Measurements from ENCODE around the gene SAMD4A. TPM values are rescaled to one million over a fixed set of nuclear protein-coding genes. Genes with fewer than 3 reads are reported as not detected.

SAMD4A gene
- total RNA-seq, 1 experiment from 2014 or later = 18.3 TPM

- Histone ChIP-seq H3K9me3 (ENCODE audit: insufficient read depth, low read depth) (peaks cover 6% of the 10 kb centered on the region; the same call in 1 of the 2 replicates), H3K9me2 (ENCODE audit: insufficient read depth) (no peaks in the 10 kb centered on the region), H3K4me2 (no peak overlapping the region), H3K4me3 (no peak overlapping the region), H3F3A (ENCODE audit: insufficient read depth, low read depth) (no peaks in the 10 kb centered on the region), H3K27ac (no peak overlapping the region), H4K20me1 (ENCODE audit: insufficient read depth) (no peaks in the 10 kb centered on the region), H3K36me3 (ENCODE audit: low read depth) (peaks cover 10% of the 10 kb centered on the region), H3K4me1 (replicated peaks; ENCODE audit: insufficient read depth) (no peaks in the 10 kb centered on the region), H3K79me2 (ENCODE audit: low read depth) (peaks cover 47% of the 10 kb centered on the region), H2AFZ (no peak overlapping the region), H3K27me3 (ENCODE audit: insufficient read depth, low read depth) (no peaks in the 10 kb centered on the region)
- intact Hi-C loops (cut with micrococcal nuclease; ENCODE audit: unreplicated experiment) = no loop called here
- CTCF ChIA-PET = no interaction called here
- no TSS peak for BruUV-seq (replicated peaks)
- TF ChIP-seq EZH2 (IDR thresholded peaks at IDR 0.05; ENCODE audit: low read depth) (no peak), CTCF (conservative IDR thresholded peaks at IDR 0.05) (no peak)
- DNase-seq = no peak
- POLR2A ChIA-PET (ENCODE audit: unreplicated experiment) = no interaction called here
Measured at GRCh38 chr14:54577977-54578376, 11.0 kb downstream of the SAMD4A start.

GRCh38 chr14:54579621-54580020, 12.7 kb downstream of the SAMD4A start:
- Histone ChIP-seq H4K20me1 (ENCODE audit: insufficient read depth) (no peaks in the 10 kb centered on the region), H3K9me3 (ENCODE audit: insufficient read depth, low read depth) (no peaks in the 10 kb centered on the region), H3K27ac (no peak overlapping the region), H3K4me2 (no peak overlapping the region), H3K79me2 (ENCODE audit: low read depth) (peaks cover 33% of the 10 kb centered on the region), H3K27me3 (ENCODE audit: insufficient read depth, low read depth) (no peaks in the 10 kb centered on the region), H3K4me1 (replicated peaks; ENCODE audit: insufficient read depth) (no peaks in the 10 kb centered on the region), H3F3A (ENCODE audit: insufficient read depth, low read depth) (no peaks in the 10 kb centered on the region), H3K9me2 (ENCODE audit: insufficient read depth) (no peaks in the 10 kb centered on the region; the same call in 1 of the 2 replicates), H2AFZ (no peak overlapping the region), H3K36me3 (ENCODE audit: low read depth) (peaks cover 4% of the 10 kb centered on the region; the same call in 1 of the 2 replicates), H3K4me3 (no peak overlapping the region)
- peak in 1 of 2 experiments; percentile 50 for DNase-seq
- no TSS peak for BruUV-seq (replicated peaks)
- ChIA-PET POLR2A (ENCODE audit: unreplicated experiment) (no interaction called here), CTCF (no interaction called here)
- no peak for TF ChIP-seq CTCF (conservative IDR thresholded peaks at IDR 0.05)
- TF ChIP-seq EZH2 (IDR thresholded peaks at IDR 0.05; ENCODE audit: low read depth) = no peak
- intact Hi-C loops (cut with micrococcal nuclease; ENCODE audit: unreplicated experiment) = no loop called here

GRCh38 chr14:54580933-54581332, 14.0 kb downstream of the SAMD4A start:
- Histone ChIP-seq H2AFZ (no peak overlapping the region), H3F3A (ENCODE audit: insufficient read depth, low read depth) (no peaks in the 10 kb centered on the region), H3K4me1 (replicated peaks; ENCODE audit: insufficient read depth) (no peaks in the 10 kb centered on the region), H3K27me3 (ENCODE audit: insufficient read depth, low read depth) (no peaks in the 10 kb centered on the region), H4K20me1 (ENCODE audit: insufficient read depth) (no peaks in the 10 kb centered on the region), H3K27ac (no peak overlapping the region), H3K9me3 (ENCODE audit: insufficient read depth, low read depth) (no peaks in the 10 kb centered on the region), H3K9me2 (ENCODE audit: insufficient read depth) (no peaks in the 10 kb centered on the region; the same call in 1 of the 2 replicates), H3K36me3 (ENCODE audit: low read depth) (peaks cover 4% of the 10 kb centered on the region; the same call in 1 of the 2 replicates), H3K79me2 (ENCODE audit: low read depth) (peaks cover 25% of the 10 kb centered on the region), H3K4me3 (no peak overlapping the region), H3K4me2 (no peak overlapping the region)
- ChIA-PET POLR2A (ENCODE audit: unreplicated experiment) (no interaction called here), CTCF (no interaction called here)
- DNase-seq = no peak
- no TSS peak for BruUV-seq (replicated peaks)
- intact Hi-C loops (cut with micrococcal nuclease; ENCODE audit: unreplicated experiment) = no loop called here
- TF ChIP-seq EZH2 (IDR thresholded peaks at IDR 0.05; ENCODE audit: low read depth) = no peak
- no peak for TF ChIP-seq CTCF (conservative IDR thresholded peaks at IDR 0.05)

All from PC-9 (cell line).